ENCODE results near the gene SOX1. TPM values are rescaled to one million over a fixed set of nuclear protein-coding genes. Genes with fewer than 3 reads are reported as not detected.

Gene SOX1
- polyA plus RNA-seq, 1 of the 3 experiments (the other 2 are of a cell fraction), result not detected

DNA sequence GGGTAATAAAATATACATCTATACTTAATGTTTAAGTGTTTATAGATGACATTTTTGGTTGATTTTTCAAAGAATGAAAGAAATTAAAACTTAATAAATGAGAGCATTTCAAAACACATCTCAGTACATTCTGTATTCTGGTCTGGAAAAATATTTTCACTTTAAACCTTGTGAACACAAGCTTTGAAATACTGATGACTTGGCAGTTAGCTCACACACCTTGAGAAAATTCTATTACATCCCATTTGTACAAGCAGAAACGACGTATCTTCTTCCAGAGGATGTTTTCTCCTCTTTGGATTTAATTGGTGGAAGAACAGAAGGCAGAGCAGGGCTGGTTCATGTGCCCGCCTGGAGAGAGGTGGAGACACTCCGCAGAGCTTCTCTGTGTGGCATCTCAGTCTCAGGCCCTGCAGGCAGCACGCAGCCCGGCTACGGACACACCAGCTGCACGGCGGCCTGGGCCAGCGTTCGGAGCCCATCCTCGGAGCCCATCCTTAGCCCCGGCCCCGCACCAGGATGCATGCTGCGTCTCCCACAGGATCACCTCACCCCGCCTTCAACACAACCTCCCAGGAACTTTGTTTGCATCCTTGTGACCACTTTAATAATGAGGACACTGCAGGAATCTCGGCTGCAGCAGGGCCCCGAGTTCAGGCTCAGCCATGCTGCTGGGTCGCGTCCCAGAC, 48.6 kb downstream of the SOX1 start:
- WGBS (ENCODE audit: low lambda C conversion rate), result 0% methylated on average over 18 of the region's 20 CpGs
- Histone ChIP-seq H4K20me1 (ENCODE audit: insufficient read depth) (no peaks in the 10 kb centered on the region), H3K4me3 (ENCODE audit: low read depth in 2 of 2, low read length in 1 of 2) (no peak overlapping the region)

More for the DNA sequence above, 48.6 kb downstream of the SOX1 start:
- Histone ChIP-seq H3K4me2 (no peak overlapping the region), H3K79me2 (ENCODE audit: insufficient read depth) (no peaks in the 10 kb centered on the region), H3K27me3 (ENCODE audit: insufficient read depth) (peaks cover 58% of the 10 kb centered on the region), H3K36me3 (replicated peaks in 1 of 2; ENCODE audit: control insufficient read depth in 1 of 2, insufficient read depth in 2 of 2, low read length in 1 of 2) (no peaks in the 10 kb centered on the region), H3K9ac (no peak overlapping the region), H3F3A (replicated peaks; ENCODE audit: insufficient read depth) (no peaks in the 10 kb centered on the region), H3K9me3 (no peaks in the 10 kb centered on the region), H3K4me1 (ENCODE audit: control insufficient read depth in 1 of 2, insufficient read depth in 2 of 2, low read depth in 1 of 2, low read length in 1 of 2) (no peaks in the 10 kb centered on the region), H2AFZ (ENCODE audit: low read depth) (no peak overlapping the region), H3K9me2 (no peaks in the 10 kb centered on the region), H3K27ac (ENCODE audit: low read depth in 2 of 2, low read length in 1 of 2) (no peak overlapping the region)
- DNase-seq, result no peak
- TF ChIP-seq MXI1 (IDR thresholded peaks at IDR 0.05; ENCODE audit: low read depth, low read length) (no peak), ELF1 (IDR thresholded peaks at IDR 0.05) (no peak), RFX5 (IDR thresholded peaks at IDR 0.05; ENCODE audit: low read length) (no peak), MEF2A (IDR thresholded peaks at IDR 0.05; ENCODE audit: borderline replicate concordance, low read depth) (no peak), TEAD4 (IDR thresholded peaks at IDR 0.05; ENCODE audit: borderline replicate concordance, insufficient read depth) (no peak), TCF12 (IDR thresholded peaks at IDR 0.05) (no peak), EP300 (IDR thresholded peaks at IDR 0.05; ENCODE audit: borderline replicate concordance in 1 of 2, low read depth in 1 of 2, low read length in 1 of 2) (no peak), REST (IDR thresholded peaks at IDR 0.05; ENCODE audit: low read depth, low read length) (no peak), GABPA (IDR thresholded peaks at IDR 0.05; ENCODE audit: low read depth) (no peak), FOXM1 (IDR thresholded peaks at IDR 0.05; ENCODE audit: low read depth) (no peak), EZH2phosphoT487 (IDR thresholded peaks at IDR 0.05; ENCODE audit: borderline replicate concordance, low read depth) (no peak), RAD21 (IDR thresholded peaks at IDR 0.05; ENCODE audit: low read length) (no peak), ZBTB33 (IDR thresholded peaks at IDR 0.05; ENCODE audit: borderline replicate concordance, low read depth) (no peak), SMC3 (IDR thresholded peaks at IDR 0.05; ENCODE audit: low read depth, low read length) (no peak), MAX (IDR thresholded peaks at IDR 0.05; ENCODE audit: low read depth) (no peak), USF1 (IDR thresholded peaks at IDR 0.05; ENCODE audit: borderline replicate concordance, low read depth) (no peak), FOSL2 (IDR thresholded peaks at IDR 0.05; ENCODE audit: borderline replicate concordance, low read depth) (no peak)
- TF ChIP-seq, protein P1, sequence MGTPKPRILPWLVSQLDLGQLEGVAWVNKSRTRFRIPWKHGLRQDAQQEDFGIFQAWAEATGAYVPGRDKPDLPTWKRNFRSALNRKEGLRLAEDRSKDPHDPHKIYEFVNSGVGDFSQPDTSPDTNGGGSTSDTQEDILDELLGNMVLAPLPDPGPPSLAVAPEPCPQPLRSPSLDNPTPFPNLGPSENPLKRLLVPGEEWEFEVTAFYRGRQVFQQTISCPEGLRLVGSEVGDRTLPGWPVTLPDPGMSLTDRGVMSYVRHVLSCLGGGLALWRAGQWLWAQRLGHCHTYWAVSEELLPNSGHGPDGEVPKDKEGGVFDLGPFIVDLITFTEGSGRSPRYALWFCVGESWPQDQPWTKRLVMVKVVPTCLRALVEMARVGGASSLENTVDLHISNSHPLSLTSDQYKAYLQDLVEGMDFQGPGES (IDR thresholded peaks at IDR 0.05; ENCODE audit: low read depth, low read length), result no peak
- TF ChIP-seq, protein P2, sequence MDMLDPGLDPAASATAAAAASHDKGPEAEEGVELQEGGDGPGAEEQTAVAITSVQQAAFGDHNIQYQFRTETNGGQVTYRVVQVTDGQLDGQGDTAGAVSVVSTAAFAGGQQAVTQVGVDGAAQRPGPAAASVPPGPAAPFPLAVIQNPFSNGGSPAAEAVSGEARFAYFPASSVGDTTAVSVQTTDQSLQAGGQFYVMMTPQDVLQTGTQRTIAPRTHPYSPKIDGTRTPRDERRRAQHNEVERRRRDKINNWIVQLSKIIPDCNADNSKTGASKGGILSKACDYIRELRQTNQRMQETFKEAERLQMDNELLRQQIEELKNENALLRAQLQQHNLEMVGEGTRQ (IDR thresholded peaks at IDR 0.05; ENCODE audit: borderline replicate concordance, low read depth, low read length), result no peak
- CTCF ChIA-PET, result no interaction called here
- POLR2A ChIA-PET, result no interaction called here
